CD8-positive, alpha-beta memory T cell (primary cell): ENCODE data around the gene HAND1. TPM values are rescaled to one million over a fixed set of nuclear protein-coding genes. Genes with fewer than 3 reads are reported as not detected.

Experiments used
- CTCF ChIA-PET: fragments of 350-600 bp; sonication (Branson Sonifier 250); formaldehyde crosslinking; loops from one replicate; lab custom pipeline; 2021; ENCODE audit warnings: antibody characterized with exemption; lab: Charles Lee
- POLR2A ChIA-PET: fragments of 350-600 bp; sonication (Branson Sonifier 250); formaldehyde crosslinking; loops from one replicate; lab custom pipeline; 2021; ENCODE audit warnings: antibody characterized with exemption; lab: Charles Lee
- DNase-seq, 5 donors: peaks; one replicate each; pipeline versions ENCODE4 v3.0.0 to v3.0.0-alpha.2; 2020 to 2022; ENCODE audit warnings: mixed read lengths in 1 of 5
- H3K27ac ChIP-seq: one replicate; pipeline ENCODE4 v1.7.0; 2013; ENCODE audit warnings: low read depth, mild to moderate bottlenecking, low read length, moderate library complexity
- H3K27me3 ChIP-seq: 2 replicates; pipeline ENCODE4 v1.7.0; 2013; ENCODE audit warnings: low read length, mild to moderate bottlenecking; ENCODE audit not compliant: insufficient read depth, poor library complexity, severe bottlenecking
- H3K36me3 ChIP-seq: 2 replicates; pipeline ENCODE4 v1.7.0; 2013; ENCODE audit warnings: mild to moderate bottlenecking, low read length, moderate library complexity; ENCODE audit not compliant: insufficient read depth
- H3K4me1 ChIP-seq: 2 replicates; pipeline ENCODE4 v1.7.0; 2013; ENCODE audit warnings: mild to moderate bottlenecking, low read length, moderate library complexity; ENCODE audit not compliant: insufficient read depth
- H3K4me3 ChIP-seq: 2 replicates; pipeline ENCODE4 v1.7.0; 2013; ENCODE audit warnings: mild to moderate bottlenecking, low read length
- H3K9me3 ChIP-seq: 2 replicates; pipeline ENCODE4 v1.7.0; 2013; ENCODE audit warnings: mild to moderate bottlenecking, low read length
- H3K27ac Mint-ChIP-seq, 8 donors: one replicate each; pipeline ENCODE4 v1.8.0; 2020 to 2021; ENCODE audit warnings: mixed read lengths in 8 of 8, mild to moderate bottlenecking in 6 of 8, inconsistent platforms in 3 of 8, moderate library complexity in 3 of 8
- H3K27me3 Mint-ChIP-seq, 2 donors: one replicate each; pipeline ENCODE4 v1.8.0; 2020 to 2021; ENCODE audit warnings: mixed read lengths in 2 of 2, mild to moderate bottlenecking in 1 of 2, moderate library complexity in 1 of 2
- H3K36me3 Mint-ChIP-seq, 3 donors: one replicate each; pipeline ENCODE4 v1.8.0; 2020 to 2021; ENCODE audit warnings: mixed read lengths in 3 of 3, inconsistent platforms in 1 of 3, mild to moderate bottlenecking in 1 of 3
- H3K4me1 Mint-ChIP-seq, 3 donors: one replicate each; pipeline ENCODE4 v1.8.0; 2020 to 2021; ENCODE audit warnings: mixed read lengths in 3 of 3, inconsistent platforms in 1 of 3, mild to moderate bottlenecking in 1 of 3
- H3K4me3 Mint-ChIP-seq, 7 donors: one replicate each; pipeline ENCODE4 v1.8.0; 2020 to 2021; ENCODE audit warnings: mixed read lengths in 7 of 7, mild to moderate bottlenecking in 6 of 7, moderate library complexity in 4 of 7, inconsistent platforms in 2 of 7
- H3K9me3 Mint-ChIP-seq, 5 donors: one replicate each; pipeline ENCODE4 v1.8.0; 2020 to 2022; ENCODE audit warnings: mixed read lengths in 5 of 5, mild to moderate bottlenecking in 3 of 5, moderate library complexity in 2 of 5, inconsistent platforms in 1 of 5
- polyA plus RNA-seq: library from polyadenylated mRNA; unstranded; fragments of 300-500 nt; fragmentation: Illumina TruSeq; gene quantifications from one replicate; pipeline ENCODE4 v1.2.3, GENCODE V29; 2021
- total RNA-seq, 2 experiments: library from RNA; stranded (reverse); gene quantifications; one replicate each; pipeline ENCODE4 v1.2.3, GENCODE V29; 2021

HAND1 gene
- total and polyA plus RNA-seq, 3 experiments from 2014 or later: not detected

GRCh38 chr5:154502180-154502579 lies 24.2 kb upstream of the HAND1 start:
- Histone ChIP-seq H3K4me1 (no peaks in the 10 kb centered on the region), H3K27me3 (no peaks in the 10 kb centered on the region), H3K4me3 (no peak overlapping the region), H3K27ac (no peak overlapping the region), H3K9me3 (no peaks in the 10 kb centered on the region), H3K36me3 (no peaks in the 10 kb centered on the region)
- H3K27me3 Mint-ChIP-seq: peaks cover 6 to 28% of the 10 kb centered on the region in 2 donors
- DNase-seq: no peak
- H3K4me1 Mint-ChIP-seq: peaks cover 0 to 12% (median 4%) of the 10 kb centered on the region in 3 donors
- H3K9me3 Mint-ChIP-seq: no peaks in the 10 kb centered on the region
- no peak overlapping the region for H3K27ac Mint-ChIP-seq
- CTCF ChIA-PET: no interaction called here
- no peak overlapping the region for H3K4me3 Mint-ChIP-seq
- H3K36me3 Mint-ChIP-seq: no peaks in the 10 kb centered on the region
- POLR2A ChIA-PET: no interaction called here

DNA sequence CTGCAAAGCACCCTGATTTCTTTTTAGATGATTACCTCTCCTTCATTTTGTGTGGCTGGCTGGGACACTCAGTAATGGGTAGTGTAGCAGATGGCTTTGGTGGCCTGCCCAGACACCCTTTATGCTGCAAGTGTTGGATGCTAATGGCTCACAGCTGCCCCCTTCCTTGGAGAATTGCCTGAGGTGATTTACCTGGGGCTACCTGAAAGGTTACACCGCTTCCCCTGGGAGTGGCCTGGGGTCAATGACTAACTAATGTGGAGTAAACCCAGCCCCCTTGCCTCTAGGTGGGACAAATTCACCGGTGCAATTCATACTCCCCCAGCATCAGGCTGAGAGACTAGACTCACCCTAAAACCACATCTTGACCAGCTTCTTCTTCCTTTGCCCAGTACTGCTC lies 23.5 kb upstream of the HAND1 start:
- no peak overlapping the region for H3K27ac Mint-ChIP-seq
- no peaks in the 10 kb centered on the region for H3K36me3 Mint-ChIP-seq
- CTCF ChIA-PET: interaction anchor here (1.3 kb wide), 1 partner anchor 8 kb away, joined by 3 read pairs; no protein-coding TSS in a partner anchor
- Histone ChIP-seq H3K36me3 (no peaks in the 10 kb centered on the region), H3K4me3 (no peak overlapping the region), H3K4me1 (no peaks in the 10 kb centered on the region), H3K27ac (no peak overlapping the region), H3K9me3 (no peaks in the 10 kb centered on the region), H3K27me3 (no peaks in the 10 kb centered on the region)
- DNase-seq: no peak
- POLR2A ChIA-PET: no interaction called here
- H3K4me1 Mint-ChIP-seq: peaks cover 0 to 12% (median 4%) of the 10 kb centered on the region in 3 donors
- H3K9me3 Mint-ChIP-seq: no peaks in the 10 kb centered on the region
- H3K27me3 Mint-ChIP-seq: peaks cover 3 to 26% of the 10 kb centered on the region in 2 donors
- no peak overlapping the region for H3K4me3 Mint-ChIP-seq

GRCh38 chr5:154498994-154499393 lies 21.0 kb upstream of the HAND1 start:
- no peaks in the 10 kb centered on the region for H3K27me3 ChIP-seq
- ChIA-PET CTCF (no interaction called here), POLR2A (no interaction called here)
- no peak for DNase-seq
- H3K4me3 ChIP-seq: no peak overlapping the region
- H3K9me3 ChIP-seq: no peaks in the 10 kb centered on the region
- no peaks in the 10 kb centered on the region for H3K4me1 ChIP-seq
- no peaks in the 10 kb centered on the region for H3K36me3 Mint-ChIP-seq
- H3K27ac Mint-ChIP-seq: no peak overlapping the region
- H3K4me3 Mint-ChIP-seq: no peak overlapping the region
- no peaks in the 10 kb centered on the region for H3K36me3 ChIP-seq
- H3K4me1 Mint-ChIP-seq: peaks cover 0 to 12% (median 4%) of the 10 kb centered on the region in 3 donors
- no peaks in the 10 kb centered on the region for H3K9me3 Mint-ChIP-seq
- H3K27me3 Mint-ChIP-seq: peaks cover 9 to 43% of the 10 kb centered on the region in 2 donors
- no peak overlapping the region for H3K27ac ChIP-seq

- ChIA-PET CTCF (no interaction called here), POLR2A (no interaction called here)
- no peak overlapping the region for H3K4me3 Mint-ChIP-seq
- Histone ChIP-seq H3K27ac (no peak overlapping the region), H3K27me3 (no peaks in the 10 kb centered on the region), H3K9me3 (no peaks in the 10 kb centered on the region), H3K4me3 (no peak overlapping the region), H3K4me1 (no peaks in the 10 kb centered on the region), H3K36me3 (no peaks in the 10 kb centered on the region)
- H3K9me3 Mint-ChIP-seq: no peaks in the 10 kb centered on the region
- DNase-seq: no peak
- H3K27me3 Mint-ChIP-seq: peaks cover 9 to 45% of the 10 kb centered on the region in 2 donors
- H3K4me1 Mint-ChIP-seq: peaks cover 0 to 10% (median 3%) of the 10 kb centered on the region in 3 donors
- H3K36me3 Mint-ChIP-seq: no peaks in the 10 kb centered on the region
- no peak overlapping the region for H3K27ac Mint-ChIP-seq
Observed at GRCh38 chr5:154498591-154498990, 20.6 kb upstream of the HAND1 start.

DNA sequence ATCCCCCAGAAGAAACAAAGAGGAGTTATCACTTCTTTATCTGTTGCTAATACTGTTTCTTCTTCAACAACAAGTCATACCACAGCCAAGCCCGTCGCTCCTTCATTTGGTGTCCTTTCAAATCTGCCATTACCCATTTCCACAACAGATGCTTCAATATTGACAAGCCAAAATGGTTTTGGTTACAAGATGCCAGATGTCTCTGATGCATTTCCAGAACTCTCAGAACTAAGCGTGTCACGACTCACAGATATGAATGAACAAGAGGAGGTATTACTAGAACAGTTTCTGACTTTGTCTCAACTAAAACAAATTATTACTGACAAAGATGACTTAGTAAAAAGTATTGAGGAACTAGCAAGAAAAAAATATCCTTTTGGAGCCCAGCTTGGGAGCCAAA lies 16.0 kb upstream of the HAND1 start:
- ChIA-PET POLR2A (no interaction called here), CTCF (no interaction called here)
- H3K4me1 Mint-ChIP-seq: no peaks in the 10 kb centered on the region
- no peaks in the 10 kb centered on the region for H3K36me3 Mint-ChIP-seq
- Histone ChIP-seq H3K9me3 (no peaks in the 10 kb centered on the region), H3K27ac (no peak overlapping the region), H3K4me1 (no peaks in the 10 kb centered on the region), H3K36me3 (no peaks in the 10 kb centered on the region), H3K27me3 (peaks cover 2% of the 10 kb centered on the region), H3K4me3 (no peak overlapping the region)
- H3K4me3 Mint-ChIP-seq: no peak overlapping the region
- no peak overlapping the region for H3K27ac Mint-ChIP-seq
- H3K27me3 Mint-ChIP-seq: peaks cover 16 to 43% of the 10 kb centered on the region in 2 donors
- no peaks in the 10 kb centered on the region for H3K9me3 Mint-ChIP-seq
- no peak for DNase-seq

DNA sequence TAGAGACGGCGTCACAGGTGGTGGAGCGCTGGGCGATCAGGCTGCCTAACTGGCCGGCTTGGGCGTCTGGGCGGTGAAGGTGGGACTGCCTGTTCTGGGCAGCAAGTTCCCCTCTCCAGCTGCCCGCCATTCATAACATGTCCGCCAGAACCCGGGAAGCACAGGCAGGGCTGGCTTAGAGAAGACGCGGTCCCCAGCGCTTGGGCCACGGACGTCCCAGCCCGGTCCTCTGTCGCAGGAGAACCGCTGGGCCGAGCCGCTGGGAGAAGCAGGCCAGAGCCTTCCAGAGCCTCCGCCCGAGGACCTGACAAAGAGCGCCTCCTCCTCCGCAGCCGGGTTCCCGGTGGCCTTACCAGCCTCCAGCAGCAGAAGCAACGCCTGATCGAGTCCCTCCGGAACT lies 15.2 kb upstream of the HAND1 start:
- H3K27ac Mint-ChIP-seq: no peak overlapping the region
- Histone ChIP-seq H3K36me3 (no peaks in the 10 kb centered on the region), H3K4me3 (no peak overlapping the region), H3K27ac (no peak overlapping the region), H3K4me1 (no peaks in the 10 kb centered on the region), H3K27me3 (peaks cover 4% of the 10 kb centered on the region), H3K9me3 (no peaks in the 10 kb centered on the region)
- H3K27me3 Mint-ChIP-seq: peaks cover 21 to 43% of the 10 kb centered on the region in 2 donors
- POLR2A ChIA-PET: no interaction called here
- H3K9me3 Mint-ChIP-seq: no peaks in the 10 kb centered on the region
- no peaks in the 10 kb centered on the region for H3K36me3 Mint-ChIP-seq
- H3K4me3 Mint-ChIP-seq: no peak overlapping the region
- DNase-seq: no peak
- CTCF ChIA-PET: no interaction called here
- H3K4me1 Mint-ChIP-seq: no peaks in the 10 kb centered on the region

- H3K4me1 Mint-ChIP-seq: no peaks in the 10 kb centered on the region
- H3K4me3 Mint-ChIP-seq: no peak overlapping the region
- Histone ChIP-seq H3K27ac (no peak overlapping the region), H3K4me3 (no peak overlapping the region), H3K36me3 (no peaks in the 10 kb centered on the region), H3K27me3 (peaks cover 4% of the 10 kb centered on the region), H3K9me3 (no peaks in the 10 kb centered on the region), H3K4me1 (no peaks in the 10 kb centered on the region)
- CTCF ChIA-PET: no interaction called here
- H3K9me3 Mint-ChIP-seq: no peaks in the 10 kb centered on the region
- H3K27me3 Mint-ChIP-seq: peaks cover 27 to 52% of the 10 kb centered on the region in 2 donors
- H3K27ac Mint-ChIP-seq: no peak overlapping the region
- POLR2A ChIA-PET: no interaction called here
- no peaks in the 10 kb centered on the region for H3K36me3 Mint-ChIP-seq
- no peak for DNase-seq
Observed at GRCh38 chr5:154491941-154492340, 13.9 kb upstream of the HAND1 start.

DNA sequence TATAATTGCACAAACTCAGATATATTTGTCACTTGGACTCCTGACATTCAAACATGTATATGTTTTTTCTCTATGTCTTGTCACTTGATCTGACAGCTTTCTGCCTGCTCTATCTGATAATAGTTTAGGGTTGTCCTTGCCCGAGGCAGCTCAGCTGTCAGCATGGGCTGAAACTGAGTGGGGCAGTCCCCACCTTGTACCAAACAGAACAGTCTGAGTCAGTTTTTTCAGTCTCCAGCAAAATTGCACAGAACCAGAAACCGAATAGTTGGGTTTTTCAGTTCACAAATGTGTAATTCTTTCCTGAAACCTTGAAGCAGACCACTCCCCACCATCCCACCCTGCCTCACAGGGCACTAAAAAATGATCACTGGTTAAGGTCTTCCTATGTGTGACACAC lies 9.5 kb upstream of the HAND1 start:
- no peak overlapping the region for H3K4me3 ChIP-seq
- Mint-ChIP-seq H3K36me3 (no peaks in the 10 kb centered on the region), H3K27ac (no peak overlapping the region), H3K9me3 (no peaks in the 10 kb centered on the region), H3K4me1 (peaks cover 9 to 18% (median 16%) of the 10 kb centered on the region in 3 donors), H3K27me3 (peaks cover 57 to 70% of the 10 kb centered on the region in 2 donors), H3K4me3 (no peak overlapping the region)
- H3K4me1 ChIP-seq: no peaks in the 10 kb centered on the region
- ChIA-PET CTCF (no interaction called here), POLR2A (no interaction called here)
- H3K36me3 ChIP-seq: no peaks in the 10 kb centered on the region
- H3K27ac ChIP-seq: no peak overlapping the region
- no peaks in the 10 kb centered on the region for H3K9me3 ChIP-seq
- H3K27me3 ChIP-seq: peaks cover 42% of the 10 kb centered on the region
- DNase-seq: no peak
